Neural crest cell (in vitro differentiated cells): ENCODE data around the gene ACO2. TPM values are rescaled to one million over a fixed set of nuclear protein-coding genes. Genes with fewer than 3 reads are reported as not detected.
A peak's percentile ranks its signal among the peaks of the same experiment; 100 is the strongest.

Experiments
- DNase-seq: peaks from one replicate; pipeline ENCODE4 v3.0.0; 2021; ENCODE audit warnings: low read depth, mixed read lengths, low spot score
- H3K27ac Mint-ChIP-seq: one replicate; pipeline ENCODE4 v1.8.0; 2021; ENCODE audit warnings: mild to moderate bottlenecking, mixed read lengths; ENCODE audit not compliant: unreplicated experiment
- H3K27me3 Mint-ChIP-seq: 2 replicates; pipeline ENCODE4 v1.8.0; 2021; ENCODE audit warnings: low read depth, mild to moderate bottlenecking, mixed read lengths
- H3K36me3 Mint-ChIP-seq: 2 replicates; pipeline ENCODE4 v1.8.0; 2021; ENCODE audit warnings: low read depth, mild to moderate bottlenecking, mixed read lengths
- H3K4me1 Mint-ChIP-seq: 2 replicates; pipeline ENCODE4 v1.8.0; 2021; ENCODE audit warnings: mixed read lengths
- H3K4me3 Mint-ChIP-seq: one replicate; pipeline ENCODE4 v1.8.0; 2021; ENCODE audit warnings: mild to moderate bottlenecking, mixed read lengths
- H3K9me3 Mint-ChIP-seq: 2 replicates; pipeline ENCODE4 v1.8.0; 2021; ENCODE audit warnings: mixed read lengths
- CTCF ChIP-seq: fragments of 200-600 bp; sonication (generic); conservative IDR thresholded peaks from 2 replicates; pipeline ENCODE4 v1.5.0; 2021; ENCODE audit warnings: antibody characterized with exemption, mild to moderate bottlenecking
- total RNA-seq: library from RNA; stranded (reverse); gene quantifications from 2 replicates; pipeline ENCODE4 v1.2.1, GENCODE V29; 2021

ACO2 gene
- total RNA-seq, 1 donor from 2014 or later = 80.6 TPM

DNA sequence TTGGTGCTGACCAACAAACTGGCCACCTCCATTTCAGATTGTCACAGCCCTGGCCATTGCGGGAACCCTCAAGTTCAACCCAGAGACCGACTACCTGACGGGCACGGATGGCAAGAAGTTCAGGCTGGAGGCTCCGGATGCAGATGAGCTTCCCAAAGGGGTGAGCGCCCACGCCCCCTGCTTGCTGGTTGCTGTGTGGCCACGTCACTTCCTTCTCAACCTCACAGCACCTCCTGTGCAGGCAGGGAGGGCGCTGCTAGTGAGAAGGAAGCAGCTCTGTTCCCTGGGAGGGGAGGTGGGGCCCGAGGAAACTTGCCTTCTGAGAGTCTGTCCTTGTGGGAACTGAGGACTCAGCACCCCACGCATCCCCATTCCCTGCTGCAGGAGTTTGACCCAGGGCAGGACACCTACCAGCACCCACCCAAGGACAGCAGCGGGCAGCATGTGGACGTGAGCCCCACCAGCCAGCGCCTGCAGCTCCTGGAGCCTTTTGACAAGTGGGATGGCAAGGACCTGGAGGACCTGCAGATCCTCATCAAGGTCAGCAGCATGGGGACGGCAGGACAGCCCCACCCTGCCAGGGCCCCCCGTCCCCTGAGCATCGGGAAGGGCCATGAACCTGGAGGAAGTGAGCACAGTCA lies 56.0 kb downstream of the ACO2 start:
- H3K4me1 Mint-ChIP-seq = peaks cover 4% of the 10 kb centered on the region
- TF ChIP-seq CTCF = no peak
- DNase-seq = no peak
- peaks cover 9% of the 10 kb centered on the region for H3K36me3 Mint-ChIP-seq
- peaks cover 5% of the 10 kb centered on the region for H3K27me3 Mint-ChIP-seq
- no peaks in the 10 kb centered on the region for H3K9me3 Mint-ChIP-seq
- H3K4me3 Mint-ChIP-seq = no peak overlapping the region
- peak overlapping the region; percentile 91 for H3K27ac Mint-ChIP-seq

GRCh38 chr22:41525450-41526225 lies 56.7 kb downstream of the ACO2 start:
- Mint-ChIP-seq H3K27ac (peak overlapping the region; percentile 91), H3K4me1 (peaks cover 4% of the 10 kb centered on the region), H3K36me3 (peaks cover 13% of the 10 kb centered on the region), H3K4me3 (peak overlapping the region; percentile 78), H3K27me3 (peaks cover 5% of the 10 kb centered on the region), H3K9me3 (no peaks in the 10 kb centered on the region)
- DNase-seq = no peak
- no peak for TF ChIP-seq CTCF

- Mint-ChIP-seq H3K4me1 (peaks cover 4% of the 10 kb centered on the region), H3K4me3 (peak overlapping the region; percentile 78), H3K27me3 (peaks cover 5% of the 10 kb centered on the region), H3K27ac (peak overlapping the region; percentile 78), H3K9me3 (no peaks in the 10 kb centered on the region), H3K36me3 (peaks cover 13% of the 10 kb centered on the region)
- DNase-seq = no peak
- no peak for TF ChIP-seq CTCF
Observed at GRCh38 chr22:41526226-41526829, 57.4 kb downstream of the ACO2 start.

DNA sequence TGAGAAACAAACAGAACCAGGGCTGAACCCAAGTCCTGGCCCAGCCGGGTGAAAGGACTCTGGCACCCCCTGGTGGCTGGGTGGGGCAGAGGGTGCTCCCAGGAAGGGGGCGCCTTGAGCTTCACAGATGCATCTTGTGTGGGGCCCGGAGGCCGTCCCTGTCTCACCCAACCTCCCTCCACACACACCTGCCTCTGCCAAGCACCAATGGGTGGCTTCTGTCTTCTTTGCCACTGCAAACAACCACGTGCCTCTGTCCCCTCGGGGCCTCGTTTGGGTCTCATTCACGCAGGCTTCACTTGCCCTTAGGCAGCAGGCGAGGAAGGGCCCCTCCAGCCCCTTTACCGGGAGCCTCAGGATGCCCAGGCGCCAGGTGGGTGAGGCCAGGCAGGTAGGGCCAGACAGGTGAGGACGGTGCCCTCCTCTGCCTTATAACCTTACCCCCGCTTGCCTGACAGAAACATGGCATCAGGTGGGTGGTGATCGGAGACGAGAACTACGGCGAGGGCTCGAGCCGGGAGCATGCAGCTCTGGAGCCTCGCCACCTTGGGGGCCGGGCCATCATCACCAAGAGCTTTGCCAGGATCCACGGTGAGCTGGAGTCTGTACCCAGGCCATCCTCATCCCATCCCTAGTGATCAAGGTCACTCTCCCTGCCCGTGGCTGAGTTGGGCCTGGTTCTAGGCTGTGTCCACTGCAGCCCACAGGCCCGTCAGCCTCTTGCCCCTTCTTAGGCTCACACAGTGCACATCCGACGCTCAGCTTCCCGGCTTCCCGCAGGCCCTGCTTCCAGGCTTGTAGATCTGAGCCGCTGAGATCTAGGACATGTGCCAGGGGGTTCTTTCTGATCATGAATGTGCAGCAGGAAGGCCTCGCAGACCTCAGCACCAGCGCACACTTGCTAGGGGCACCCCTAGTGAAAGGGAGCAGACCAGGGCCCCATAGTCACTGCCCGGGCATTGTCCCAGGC lies 58.2 kb downstream of the ACO2 start:
- Mint-ChIP-seq H3K27me3 (peaks cover 5% of the 10 kb centered on the region), H3K36me3 (peaks cover 13% of the 10 kb centered on the region), H3K4me3 (peak overlapping the region; percentile 78), H3K4me1 (peaks cover 4% of the 10 kb centered on the region), H3K9me3 (no peaks in the 10 kb centered on the region), H3K27ac (no peak overlapping the region)
- DNase-seq = peak; percentile 42
- TF ChIP-seq CTCF = peak; percentile 80

GRCh38 chr22:41528132-41528766 lies 59.3 kb downstream of the ACO2 start:
- H3K36me3 Mint-ChIP-seq = peaks cover 8% of the 10 kb centered on the region
- no peaks in the 10 kb centered on the region for H3K9me3 Mint-ChIP-seq
- TF ChIP-seq CTCF = no peak
- no peak overlapping the region for H3K27ac Mint-ChIP-seq
- no peak for DNase-seq
- no peaks in the 10 kb centered on the region for H3K27me3 Mint-ChIP-seq
- peak overlapping the region; percentile 3 for H3K4me3 Mint-ChIP-seq
- no peaks in the 10 kb centered on the region for H3K4me1 Mint-ChIP-seq
